Measurements from ENCODE around the gene ESPN. TPM values are rescaled to one million over a fixed set of nuclear protein-coding genes. Genes with fewer than 3 reads are reported as not detected.
"Not testable (repeated sequence)": the region's sequence is repeated elsewhere in the genome, so short reads cannot be mapped to it uniquely, and the experiment has no call there.

ESPN gene
- total and polyA plus RNA-seq, 10 of the 15 experiments (the other 5 are each of a cell fraction or from before 2014, with no cell fraction given) = 0.18 to 0.71 (median 0.59) TPM; not detected in 7

DNA sequence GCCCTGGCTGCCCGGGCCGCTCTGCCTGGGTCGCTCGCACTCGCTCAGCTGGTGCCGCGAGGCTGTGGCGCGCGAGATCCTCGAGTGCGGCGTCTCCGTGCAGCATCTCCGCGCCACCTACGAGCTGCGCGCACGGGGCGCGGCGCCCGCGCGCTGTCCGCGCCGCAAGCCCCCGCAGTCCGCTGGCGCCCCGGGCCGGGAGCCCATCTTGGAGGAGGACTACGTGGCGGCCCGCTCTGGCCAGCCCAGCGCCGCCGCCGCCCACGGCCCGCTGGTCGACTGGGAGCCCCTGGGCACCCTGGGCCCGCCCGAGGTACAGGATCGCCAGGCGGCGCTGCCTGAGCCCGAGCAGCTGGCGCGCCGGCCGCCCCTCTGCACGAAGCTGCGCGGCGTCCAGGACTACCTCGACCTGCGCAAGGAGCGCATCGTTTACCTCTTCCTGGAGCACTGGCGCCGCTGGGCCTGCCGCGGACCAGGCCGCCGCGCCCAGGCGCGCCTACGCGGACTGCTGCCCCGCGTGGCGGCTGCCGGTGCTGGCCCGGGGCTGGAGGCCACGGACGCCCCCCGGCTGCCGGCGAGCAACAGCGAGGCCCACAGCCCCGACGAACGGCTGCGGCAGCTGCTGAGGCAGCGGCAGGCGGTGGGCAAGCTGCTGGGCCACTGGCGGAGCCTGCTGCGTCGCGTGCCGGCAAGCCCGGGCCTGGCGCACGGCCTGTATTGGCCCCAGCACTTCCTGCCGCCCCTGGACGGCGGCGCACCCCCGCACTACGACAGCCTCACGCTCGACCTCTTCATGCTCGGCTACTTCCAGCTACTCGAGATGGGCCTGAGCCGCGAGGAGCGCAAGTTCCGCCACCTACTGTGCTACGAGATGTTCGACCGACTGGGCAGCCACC lies 30.5 kb downstream of the ESPN start:
- BruUV-seq (replicated peaks) = no TSS peak
- ATAC-seq (peak; percentile 28), DNase-seq (ENCODE audit: low read depth, low spot score) (no peak), FAIRE-seq (no peak)
- ChIA-PET SMC1A (ENCODE audit: uncharacterized antibody, unreplicated experiment) (no interaction called here), POLR2A (no interaction called here), RAD21 (ENCODE audit: unreplicated experiment) (no interaction called here), CTCF (no interaction called here)
- H3K79me2 ChIP-seq (ENCODE audit: control insufficient read depth, insufficient read depth, low read length) = no peaks in the 10 kb centered on the region
- H3K9ac ChIP-seq (ENCODE audit: control insufficient read depth, insufficient read depth, low read length) = no peak overlapping the region
- no peak overlapping the region for H3K4me2 ChIP-seq (ENCODE audit: control insufficient read depth, insufficient read depth)
- H3K27ac ChIP-seq (ENCODE audit: control insufficient read depth, insufficient read depth) = no peak overlapping the region
- WGBS (ENCODE audit: insufficient coverage, insufficient replicate concordance, low lambda C conversion rate, missing lambda C conversion rate) = 13% methylated on average over 59 of the region's 115 CpGs
- no peaks in the 10 kb centered on the region for H4K20me1 ChIP-seq (ENCODE audit: control insufficient read depth, insufficient read depth)
- intact Hi-C loops (cut with micrococcal nuclease; ENCODE audit: unreplicated experiment) = no loop called here
- in situ Hi-C loops (cut with MboI) = no loop called here
- peak; percentile 80 for TF ChIP-seq HDAC6 (IDR thresholded peaks at IDR 0.05; ENCODE audit: unreplicated experiment)
- TF ChIP-seq BRCA1 (IDR thresholded peaks at IDR 0.05; ENCODE audit: low read depth, low read length) = no peak
- peak in 1 of 2 experiments; percentile 45; a peak in 1 of 4 replicates for TF ChIP-seq BHLHE40 (IDR thresholded peaks at IDR 0.05; ENCODE audit: borderline replicate concordance in 1 of 2, low read depth in 2 of 2, low read length in 1 of 2)
- no peak for TF ChIP-seq BACH1 (IDR thresholded peaks at IDR 0.05; ENCODE audit: borderline replicate concordance)
- H3K36me3 ChIP-seq (ENCODE audit: control insufficient read depth in 2 of 2, insufficient read depth in 2 of 2, low read length in 1 of 2) = no peaks in the 10 kb centered on the region
- H3K4me1 ChIP-seq (ENCODE audit: control insufficient read depth, insufficient read depth, low read length) = no peaks in the 10 kb centered on the region
- H3K4me3 ChIP-seq = no peak overlapping the region
- H3K27me3 ChIP-seq (replicated peaks in 1 of 2; ENCODE audit: control insufficient read depth in 2 of 2, insufficient read depth in 2 of 2, low read length in 1 of 2) = peaks cover 0 to 4% of the 10 kb centered on the region in 2 experiments; a peak in 2 of 4 replicates
- H3K9me3 ChIP-seq (replicated peaks; ENCODE audit: control insufficient read depth, insufficient read depth, low read length) = no peaks in the 10 kb centered on the region
- no peak overlapping the region for H2AFZ ChIP-seq (ENCODE audit: control insufficient read depth, low read depth, low read length)

DNA sequence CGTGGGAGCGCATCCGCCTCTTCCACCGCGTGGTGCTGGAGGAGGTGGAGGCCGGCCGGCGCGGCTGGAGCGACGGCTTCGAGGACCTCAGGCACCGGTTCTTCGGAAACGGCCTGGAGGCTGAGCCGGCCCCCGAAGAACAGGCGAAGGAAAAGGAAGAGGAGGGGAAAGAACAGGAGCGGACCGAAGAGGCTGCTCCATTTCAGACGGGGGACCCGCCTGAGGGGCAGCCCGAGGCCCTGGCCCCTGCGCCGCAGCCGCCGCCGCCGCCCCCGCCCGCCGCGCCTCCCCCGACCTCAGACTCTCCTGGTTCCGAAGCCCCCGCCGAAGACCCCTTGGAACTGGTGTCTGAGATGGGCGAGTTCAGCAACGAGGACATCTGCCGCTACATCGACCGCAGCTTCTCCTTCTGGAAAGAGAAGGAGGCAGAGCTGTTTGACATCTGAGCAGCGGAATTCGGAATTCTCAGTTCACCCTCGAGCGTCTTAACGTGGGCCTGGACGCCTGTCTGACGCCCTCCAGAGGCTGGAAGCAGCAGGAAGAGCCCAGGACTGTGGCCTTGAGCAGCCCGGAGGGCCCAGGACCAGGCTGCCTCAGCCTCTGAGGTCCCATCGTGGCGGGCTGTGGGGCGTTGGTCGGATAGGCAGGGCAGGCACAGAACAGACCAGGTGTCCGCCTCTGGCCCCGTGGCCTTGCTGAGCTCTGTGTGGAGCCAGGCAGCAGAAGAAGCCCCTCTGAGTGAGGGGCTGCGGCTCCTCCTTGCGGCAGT lies 31.4 kb downstream of the ESPN start:
- H3K4me2 ChIP-seq (ENCODE audit: control insufficient read depth, insufficient read depth); H3K36me3 ChIP-seq (ENCODE audit: control insufficient read depth in 2 of 2, insufficient read depth in 2 of 2, low read length in 1 of 2); DNase-seq (ENCODE audit: low read depth, low spot score); ATAC-seq; CTCF ChIA-PET; POLR2A ChIA-PET; H4K20me1 ChIP-seq (ENCODE audit: control insufficient read depth, insufficient read depth); H3K79me2 ChIP-seq (ENCODE audit: control insufficient read depth, insufficient read depth, low read length); SMC1A ChIA-PET (ENCODE audit: uncharacterized antibody, unreplicated experiment); RAD21 ChIA-PET (ENCODE audit: unreplicated experiment); H3K9me3 ChIP-seq (replicated peaks; ENCODE audit: control insufficient read depth, insufficient read depth, low read length); H2AFZ ChIP-seq (ENCODE audit: control insufficient read depth, low read depth, low read length); H3K27ac ChIP-seq (ENCODE audit: control insufficient read depth, insufficient read depth); FAIRE-seq; intact Hi-C loops (cut with micrococcal nuclease; ENCODE audit: unreplicated experiment); in situ Hi-C loops (cut with MboI); H3K27me3 ChIP-seq (replicated peaks in 1 of 2; ENCODE audit: control insufficient read depth in 2 of 2, insufficient read depth in 2 of 2, low read length in 1 of 2); BruUV-seq (replicated peaks); H3K9ac ChIP-seq (ENCODE audit: control insufficient read depth, insufficient read depth, low read length); H3K4me1 ChIP-seq (ENCODE audit: control insufficient read depth, insufficient read depth, low read length); H3K4me3 ChIP-seq: not testable (repeated sequence)
- WGBS (ENCODE audit: insufficient coverage, insufficient replicate concordance, low lambda C conversion rate, missing lambda C conversion rate) = 30% methylated on average over 45 of the region's 58 CpGs

Measured in GM12878 (cell line).